HG03103 (cell line): Measurements from ENCODE around the gene GAA.
"Not testable (repeated sequence)": the region's sequence is repeated elsewhere in the genome, so short reads cannot be mapped to it uniquely, and the experiment has no call there.

Experiments
- ATAC-seq: cut with Tn5 transposase; IDR thresholded peaks from one replicate; pipeline ENCODE4 v1.9.1; 2021; ENCODE audit warnings: low read depth; ENCODE audit not compliant: unreplicated experiment

Gene GAA

GRCh38 chr17:80138856-80139426 lies 37.6 kb downstream of the GAA start:
- ATAC-seq, result no peak

GRCh38 chr17:80141463-80142165 lies 40.2 kb downstream of the GAA start:
- no peak for ATAC-seq

GRCh38 chr17:80142929-80143328 lies 41.5 kb downstream of the GAA start:
- ATAC-seq, result no peak

GRCh38 chr17:80145076-80146075 lies 44.0 kb downstream of the GAA start:
- no peak for ATAC-seq

GRCh38 chr17:80146121-80147034 lies 45.0 kb downstream of the GAA start:
- ATAC-seq, result peak; percentile 15

GRCh38 chr17:80147035-80147822 lies 45.8 kb downstream of the GAA start, which contains the start of gene EIF4A3:
TSS of gene EIF4A3 (minus strand) at chr17:80147128. CDS start at chr17:80146961, 167 bp downstream.
- peak; percentile 78 for ATAC-seq

GRCh38 chr17:80151333-80151732 lies 50.0 kb downstream of the GAA start:
- ATAC-seq, result no peak

- ATAC-seq, result no peak
These were observed 50.8 kb downstream of the GAA start for GRCh38 chr17:80152081-80152702.

GRCh38 chr17:80153004-80153403 lies 51.6 kb downstream of the GAA start:
- no peak for ATAC-seq

GRCh38 chr17:80154166-80154565 lies 52.8 kb downstream of the GAA start:
- no peak for ATAC-seq

GRCh38 chr17:80155600-80155999 lies 54.2 kb downstream of the GAA start:
- ATAC-seq, result not testable (repeated sequence)

GRCh38 chr17:80158846-80159245 lies 57.5 kb downstream of the GAA start:
- ATAC-seq, result no peak

GRCh38 chr17:80160536-80160935 lies 59.2 kb downstream of the GAA start:
- ATAC-seq, result no peak

- no peak for ATAC-seq
These were observed 62.0 kb downstream of the GAA start for GRCh38 chr17:80163336-80163735.

- no peak for ATAC-seq
These were observed 62.8 kb downstream of the GAA start for GRCh38 chr17:80164185-80164584.

- no peak for ATAC-seq
These were observed 65.1 kb downstream of the GAA start for GRCh38 chr17:80166446-80166845.

GRCh38 chr17:80168371-80168770 lies 67.0 kb downstream of the GAA start:
- no peak for ATAC-seq

GRCh38 chr17:80169107-80169506 lies 67.7 kb downstream of the GAA start:
- ATAC-seq, result no peak
